Subcutaneous abdominal adipose tissue (tissue), 5 donors: ENCODE results near the gene DNAJA3.
A peak's percentile ranks its signal among the peaks of the same experiment; 100 is the strongest.

ENCODE experiments used
- H3K27ac ChIP-seq: one replicate; pipeline ENCODE4 v1.7.0; 2013; ENCODE audit warnings: low read depth, mild to moderate bottlenecking, inconsistent platforms, low read length, moderate library complexity
- H3K27me3 ChIP-seq, 5 donors: one replicate each; pipeline ENCODE4 v1.7.0; 2013; ENCODE audit warnings: low read length in 5 of 5, inconsistent platforms in 1 of 5; ENCODE audit not compliant: control insufficient read depth in 5 of 5, insufficient read depth in 4 of 5
- H3K36me3 ChIP-seq, 5 donors: one replicate each; pipeline ENCODE4 v1.7.0; 2013; ENCODE audit warnings: low read length in 5 of 5; ENCODE audit not compliant: control insufficient read depth in 5 of 5, insufficient read depth in 5 of 5
- H3K4me1 ChIP-seq, 5 donors: one replicate each; pipeline ENCODE4 v1.7.0; 2013; ENCODE audit warnings: low read length in 5 of 5, mild to moderate bottlenecking in 3 of 5, moderate library complexity in 1 of 5; ENCODE audit not compliant: control insufficient read depth in 5 of 5, insufficient read depth in 5 of 5
- H3K4me3 ChIP-seq, 5 donors: one replicate each; pipeline ENCODE4 v1.7.0; 2013; ENCODE audit warnings: low read length in 5 of 5, low read depth in 1 of 5
- H3K9ac ChIP-seq, 5 donors: one replicate each; pipeline ENCODE4 v1.7.0; 2013; ENCODE audit warnings: low read length in 5 of 5, mild to moderate bottlenecking in 4 of 5, moderate library complexity in 3 of 5
- H3K9me3 ChIP-seq, 5 donors: one replicate each; pipeline ENCODE4 v1.7.0; 2013; ENCODE audit warnings: low read length in 5 of 5; ENCODE audit not compliant: control insufficient read depth in 5 of 5
- donor health status: healthy.
- donor health status: healthy.
- donor health status: healthy.
- donor health status: healthy.
- donor health status: healthy.

DNAJA3 gene

GRCh38 chr16:4489030-4489429 is 63.4 kb downstream of the DNAJA3 start:
- Histone ChIP-seq H3K4me1 (peaks cover 2 to 26% (median 16%) of the 10 kb centered on the region in 5 donors), H3K27me3 (no peaks in the 10 kb centered on the region), H3K27ac (no peak overlapping the region), H3K9me3 (no peaks in the 10 kb centered on the region), H3K36me3 (peaks cover 3 to 27% (median 11%) of the 10 kb centered on the region in 5 donors), H3K9ac (no peak overlapping the region), H3K4me3 (no peak overlapping the region)

GRCh38 chr16:4491898-4492297 is 66.2 kb downstream of the DNAJA3 start:
- Histone ChIP-seq H3K4me3 (no peak overlapping the region), H3K4me1 (peaks cover 0 to 14% (median 7%) of the 10 kb centered on the region in 5 donors), H3K9me3 (no peaks in the 10 kb centered on the region), H3K27me3 (no peaks in the 10 kb centered on the region), H3K36me3 (peaks cover 3 to 23% (median 9%) of the 10 kb centered on the region in 5 donors), H3K9ac (no peak overlapping the region), H3K27ac (no peak overlapping the region)

DNA sequence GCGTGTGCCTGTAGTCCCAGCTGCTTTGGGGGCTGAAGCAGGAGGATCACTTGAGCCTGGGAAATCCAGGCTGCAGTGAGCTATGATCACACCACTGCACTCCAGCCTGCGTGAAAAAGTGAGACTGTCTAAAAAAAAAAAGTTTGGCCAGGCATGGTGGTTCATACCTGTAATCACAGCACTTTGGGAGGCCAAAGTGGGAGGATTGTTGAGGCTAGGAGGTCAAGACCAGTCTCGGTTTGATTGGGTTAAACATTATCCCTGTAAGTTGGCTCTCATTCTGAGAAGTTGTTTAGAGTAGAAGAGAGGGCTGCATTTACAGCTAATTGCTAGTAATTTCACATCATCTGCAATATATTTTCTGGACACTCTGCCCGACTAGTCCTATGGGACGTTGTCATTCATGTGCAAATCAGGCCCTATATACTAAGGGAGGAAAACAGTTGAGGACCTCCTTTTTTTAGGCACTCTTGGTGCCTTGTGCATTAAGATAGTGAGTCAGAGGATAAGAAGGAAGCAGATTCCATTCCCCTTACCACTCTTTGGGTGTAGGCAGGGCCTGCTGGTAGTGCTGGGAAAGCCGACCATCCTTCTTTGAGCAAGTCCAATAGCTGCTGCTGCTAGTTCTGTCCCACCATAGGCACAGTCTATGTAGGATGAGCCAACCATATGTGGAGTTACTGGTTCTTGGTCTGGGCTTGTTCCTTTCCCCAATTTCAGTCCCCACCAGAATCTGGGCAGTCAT is 69.2 kb downstream of the DNAJA3 start:
- no peaks in the 10 kb centered on the region for H3K27me3 ChIP-seq
- H3K9me3 ChIP-seq, result no peaks in the 10 kb centered on the region
- no peak overlapping the region for H3K27ac ChIP-seq
- H3K9ac ChIP-seq, result no peak overlapping the region
- H3K36me3 ChIP-seq, result peaks cover 3 to 17% (median 7%) of the 10 kb centered on the region in 5 donors
- H3K4me1 ChIP-seq, result peaks cover 0 to 10% (median 7%) of the 10 kb centered on the region in 5 donors
- no peak overlapping the region for H3K4me3 ChIP-seq

- Histone ChIP-seq H3K27me3 (no peaks in the 10 kb centered on the region), H3K9ac (no peak overlapping the region), H3K36me3 (peaks cover 3 to 17% (median 7%) of the 10 kb centered on the region in 5 donors), H3K27ac (no peak overlapping the region), H3K9me3 (no peaks in the 10 kb centered on the region), H3K4me3 (no peak overlapping the region), H3K4me1 (peaks cover 0 to 16% (median 14%) of the 10 kb centered on the region in 5 donors)
Observed at GRCh38 chr16:4495766-4496165, 70.1 kb downstream of the DNAJA3 start.

DNA sequence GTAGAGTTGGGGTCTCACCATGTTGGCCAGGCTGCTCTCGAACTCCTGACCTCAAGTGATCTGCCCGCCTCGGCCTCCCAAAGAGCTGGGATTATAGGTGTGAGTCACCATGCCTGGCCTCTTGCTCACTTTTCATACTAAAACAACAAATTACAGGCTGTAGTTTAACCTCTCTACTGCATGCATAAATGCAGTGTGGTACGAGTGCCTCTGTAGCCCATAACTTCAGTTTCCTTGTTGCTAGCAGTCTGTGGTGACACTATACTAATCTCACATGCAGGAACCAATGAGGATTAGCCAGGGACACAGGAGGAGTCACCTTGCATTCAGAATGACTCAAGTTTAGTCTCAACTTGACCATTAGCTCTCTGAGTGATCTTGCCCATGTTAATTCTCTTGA is 70.6 kb downstream of the DNAJA3 start:
- Histone ChIP-seq H3K27ac (no peak overlapping the region), H3K27me3 (no peaks in the 10 kb centered on the region), H3K9ac (no peak overlapping the region), H3K36me3 (peaks cover 3 to 17% (median 7%) of the 10 kb centered on the region in 5 donors), H3K4me1 (peaks cover 0 to 21% (median 19%) of the 10 kb centered on the region in 5 donors), H3K9me3 (no peaks in the 10 kb centered on the region), H3K4me3 (no peak overlapping the region)

DNA sequence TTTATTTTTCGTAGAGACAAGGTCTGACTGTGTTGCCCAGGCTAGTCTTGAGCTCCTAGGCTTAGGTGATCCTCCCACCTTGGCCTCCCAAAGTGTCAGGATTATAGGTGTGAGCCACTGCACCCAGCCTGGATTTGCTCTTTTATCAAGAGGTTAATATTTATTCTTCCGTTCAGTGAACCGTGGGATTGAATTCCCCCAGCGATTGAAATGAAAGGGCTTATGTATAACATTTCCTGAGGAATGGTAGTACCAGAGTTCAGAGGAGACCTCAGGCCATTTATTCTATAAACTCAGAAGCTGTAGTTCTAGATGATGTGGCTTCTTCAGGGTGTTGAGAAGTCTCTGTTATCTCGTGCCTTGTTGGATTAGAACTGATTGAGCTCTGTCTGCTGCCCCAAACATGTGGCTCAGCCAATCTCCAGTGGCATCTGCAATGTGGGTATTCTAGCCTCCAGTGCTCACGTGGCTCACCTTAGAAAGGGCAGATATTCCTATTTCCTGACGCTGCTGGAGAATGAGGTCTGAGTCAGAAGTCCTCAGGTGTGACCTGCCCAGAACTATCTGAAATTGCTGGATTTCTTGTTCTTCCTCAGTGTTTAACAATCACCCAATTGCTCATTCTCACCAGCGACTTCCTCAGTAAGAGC is 73.0 kb downstream of the DNAJA3 start:
- no peak overlapping the region for H3K4me3 ChIP-seq
- no peaks in the 10 kb centered on the region for H3K27me3 ChIP-seq
- no peak overlapping the region for H3K27ac ChIP-seq
- no peaks in the 10 kb centered on the region for H3K9me3 ChIP-seq
- H3K4me1 ChIP-seq, result peaks cover 0 to 27% (median 24%) of the 10 kb centered on the region in 5 donors
- H3K9ac ChIP-seq, result no peak overlapping the region
- H3K36me3 ChIP-seq, result peaks cover 3 to 12% (median 7%) of the 10 kb centered on the region in 5 donors

- Histone ChIP-seq H3K4me1 (peaks cover 0 to 30% (median 24%) of the 10 kb centered on the region in 5 donors), H3K4me3 (no peak overlapping the region), H3K9me3 (no peaks in the 10 kb centered on the region), H3K9ac (no peak overlapping the region), H3K27ac (no peak overlapping the region), H3K27me3 (no peaks in the 10 kb centered on the region), H3K36me3 (peaks cover 3 to 12% (median 7%) of the 10 kb centered on the region in 5 donors)
Observed at GRCh38 chr16:4499196-4499555, 73.5 kb downstream of the DNAJA3 start.

DNA sequence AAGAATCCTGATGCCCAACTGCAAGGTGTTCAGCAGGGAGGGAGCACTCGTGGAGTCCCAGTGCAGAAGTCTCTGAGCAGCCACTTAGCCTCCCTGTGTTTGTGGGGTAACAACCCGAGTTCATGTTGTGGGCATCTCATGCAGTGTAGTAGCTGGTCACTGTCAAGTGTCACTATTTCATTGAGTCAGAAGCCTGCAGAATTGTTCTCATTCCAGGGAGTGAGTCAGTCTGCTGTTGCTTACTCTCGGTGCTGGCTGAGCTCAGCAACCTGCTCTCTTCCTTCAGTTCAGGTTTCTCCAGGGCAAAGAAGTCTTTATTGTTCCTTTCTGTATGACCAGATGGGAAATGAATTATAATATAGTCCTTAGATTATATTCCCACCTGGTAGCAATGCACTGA is 74.6 kb downstream of the DNAJA3 start:
- H3K9ac ChIP-seq, result peak overlapping the region in 2 of 5 donors; percentile 1 to 49
- H3K27ac ChIP-seq, result no peak overlapping the region
- H3K4me3 ChIP-seq, result peak overlapping the region in 1 of 5 donors; percentile 15
- H3K36me3 ChIP-seq, result peaks cover 3 to 12% (median 7%) of the 10 kb centered on the region in 5 donors
- H3K27me3 ChIP-seq, result no peaks in the 10 kb centered on the region
- H3K4me1 ChIP-seq, result peaks cover 0 to 30% (median 24%) of the 10 kb centered on the region in 5 donors
- no peaks in the 10 kb centered on the region for H3K9me3 ChIP-seq

DNA sequence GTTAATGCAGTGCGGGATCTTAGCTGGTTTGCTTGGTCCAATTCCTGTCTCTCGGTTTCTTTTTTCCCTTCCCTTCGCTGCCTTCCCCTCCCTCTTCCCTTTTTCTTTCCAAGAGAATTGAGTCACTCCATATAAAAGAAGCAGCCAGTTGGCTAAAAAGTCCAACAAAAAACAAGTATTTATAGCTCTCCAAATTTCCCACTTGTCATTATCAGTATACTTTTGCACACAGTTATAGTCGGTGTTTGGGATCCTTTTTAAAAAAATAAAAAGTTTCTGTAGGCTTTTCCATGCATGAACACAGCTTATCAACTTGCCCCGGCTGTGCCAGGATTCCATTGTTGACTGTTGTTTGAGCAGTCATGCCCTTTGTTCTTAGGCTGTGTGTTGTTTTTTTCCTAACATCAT is 75.4 kb downstream of the DNAJA3 start:
- H3K36me3 ChIP-seq, result peaks cover 3 to 15% (median 9%) of the 10 kb centered on the region in 5 donors
- peak overlapping the region in 4 of 5 donors; percentile 1 to 49 (median 10) for H3K9ac ChIP-seq
- peak overlapping the region in 2 of 5 donors; percentile 15 to 30 for H3K4me3 ChIP-seq
- H3K4me1 ChIP-seq, result peaks cover 0 to 31% (median 24%) of the 10 kb centered on the region in 5 donors
- no peak overlapping the region for H3K27ac ChIP-seq
- H3K9me3 ChIP-seq, result no peaks in the 10 kb centered on the region
- no peaks in the 10 kb centered on the region for H3K27me3 ChIP-seq
